ENCODE data around the gene SSH2.

Gene SSH2

DNA sequence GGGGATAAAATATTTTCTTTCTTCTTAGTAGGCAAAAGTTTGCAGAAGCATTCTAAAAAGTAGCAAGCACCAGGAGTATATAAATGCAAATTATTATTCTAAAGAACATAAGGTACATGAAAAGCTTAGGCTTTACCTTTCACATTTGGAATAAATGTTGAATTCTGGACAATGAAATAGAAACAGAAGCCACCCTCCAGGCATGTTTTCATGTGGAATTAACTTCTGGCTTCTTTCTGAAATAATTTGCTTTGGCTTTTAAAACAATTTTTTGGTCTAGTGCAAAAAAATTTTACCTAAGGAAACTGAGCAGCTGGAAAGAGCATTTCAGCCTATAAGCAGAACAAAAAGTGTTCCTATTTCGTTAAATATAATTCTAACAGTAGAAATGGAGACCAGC, 197.8 kb downstream of the SSH2 start:
- Histone ChIP-seq H2AFZ (ENCODE audit: low read depth, low read length, severe bottlenecking) (no peak overlapping the region), H3K9ac (ENCODE audit: low read length) (no peak overlapping the region), H4K20me1 (ENCODE audit: low read depth, low read length) (no peaks in the 10 kb centered on the region), H3K9me3 (ENCODE audit: insufficient read depth, low read length) (no peaks in the 10 kb centered on the region), H3K27me3 (ENCODE audit: low read length) (no peaks in the 10 kb centered on the region), H3K4me3 (ENCODE audit: insufficient read depth, low read length, poor library complexity, severe bottlenecking) (no peak overlapping the region), H3K79me2 (ENCODE audit: insufficient read depth, low read length) (peaks cover 19% of the 10 kb centered on the region), H3K9me2 (replicated peaks; ENCODE audit: insufficient read depth, low read length) (no peaks in the 10 kb centered on the region), H3K36me3 (ENCODE audit: low read length) (peaks cover 3% of the 10 kb centered on the region; the same call in 1 of the 2 replicates), H3K4me2 (ENCODE audit: low read depth, low read length, poor library complexity, severe bottlenecking) (no peak overlapping the region), H3F3A (ENCODE audit: insufficient read depth) (no peaks in the 10 kb centered on the region), H3K27ac (ENCODE audit: low read depth, low read length) (no peak overlapping the region)
- TF ChIP-seq CTCF (IDR thresholded peaks at IDR 0.05; ENCODE audit: insufficient read depth, low read length, poor library complexity, severe bottlenecking), result no peak
- TF ChIP-seq EZH2phosphoT487 (conservative IDR thresholded peaks at IDR 0.05; ENCODE audit: low read length), result no peak

DNA sequence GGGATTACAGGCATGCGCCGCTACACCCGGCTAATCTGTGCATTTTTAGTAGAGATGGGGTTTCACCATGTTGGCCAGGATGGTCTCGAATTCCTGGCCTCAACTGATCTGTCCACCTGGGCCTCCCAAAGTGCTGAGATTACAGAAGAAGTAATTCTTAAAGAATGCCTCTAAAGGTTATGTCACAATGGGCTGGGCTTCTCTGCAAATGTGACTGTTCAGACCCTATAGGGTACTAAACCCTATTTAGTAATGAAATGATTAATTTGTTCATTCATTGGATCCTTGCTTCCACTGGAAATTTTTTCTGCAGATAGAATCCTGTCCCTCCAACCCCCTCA, 198.5 kb downstream of the SSH2 start:
- Histone ChIP-seq H3K27ac (ENCODE audit: low read depth, low read length) (no peak overlapping the region), H3F3A (ENCODE audit: insufficient read depth) (0 out of 2 replicates have a peak, but pooled peaks cover 3% of the 10 kb centered on the region), H3K9ac (ENCODE audit: low read length) (no peak overlapping the region), H3K36me3 (ENCODE audit: low read length) (peaks cover 3% of the 10 kb centered on the region; the same call in 1 of the 2 replicates), H3K4me2 (ENCODE audit: low read depth, low read length, poor library complexity, severe bottlenecking) (no peak overlapping the region), H3K79me2 (ENCODE audit: insufficient read depth, low read length) (peaks cover 26% of the 10 kb centered on the region), H4K20me1 (ENCODE audit: low read depth, low read length) (no peaks in the 10 kb centered on the region), H3K4me3 (ENCODE audit: insufficient read depth, low read length, poor library complexity, severe bottlenecking) (no peak overlapping the region), H3K9me2 (replicated peaks; ENCODE audit: insufficient read depth, low read length) (no peaks in the 10 kb centered on the region), H3K9me3 (ENCODE audit: insufficient read depth, low read length) (no peaks in the 10 kb centered on the region), H2AFZ (ENCODE audit: low read depth, low read length, severe bottlenecking) (no peak overlapping the region), H3K27me3 (ENCODE audit: low read length) (no peaks in the 10 kb centered on the region)
- TF ChIP-seq CTCF (IDR thresholded peaks at IDR 0.05; ENCODE audit: insufficient read depth, low read length, poor library complexity, severe bottlenecking), result no peak
- TF ChIP-seq EZH2phosphoT487 (conservative IDR thresholded peaks at IDR 0.05; ENCODE audit: low read length), result no peak

GRCh38 chr17:29728490-29728889, 201.5 kb downstream of the SSH2 start:
- H3F3A ChIP-seq (ENCODE audit: insufficient read depth), result peaks cover 10% of the 10 kb centered on the region
- no peaks in the 10 kb centered on the region for H3K9me3 ChIP-seq (ENCODE audit: insufficient read depth, low read length)
- H3K4me2 ChIP-seq (ENCODE audit: low read depth, low read length, poor library complexity, severe bottlenecking), result no peak overlapping the region
- H3K79me2 ChIP-seq (ENCODE audit: insufficient read depth, low read length), result peaks cover 43% of the 10 kb centered on the region
- no peaks in the 10 kb centered on the region for H3K9me2 ChIP-seq (replicated peaks; ENCODE audit: insufficient read depth, low read length)
- no peak for TF ChIP-seq EZH2phosphoT487 (conservative IDR thresholded peaks at IDR 0.05; ENCODE audit: low read length)
- no peak for TF ChIP-seq CTCF (IDR thresholded peaks at IDR 0.05; ENCODE audit: insufficient read depth, low read length, poor library complexity, severe bottlenecking)
- H4K20me1 ChIP-seq (ENCODE audit: low read depth, low read length), result no peaks in the 10 kb centered on the region
- no peaks in the 10 kb centered on the region for H3K27me3 ChIP-seq (ENCODE audit: low read length)
- peaks cover 3% of the 10 kb centered on the region; the same call in 1 of the 2 replicates for H3K36me3 ChIP-seq (ENCODE audit: low read length)
- no peak overlapping the region for H3K27ac ChIP-seq (ENCODE audit: low read depth, low read length)
- no peak overlapping the region for H2AFZ ChIP-seq (ENCODE audit: low read depth, low read length, severe bottlenecking)
- no peak overlapping the region for H3K9ac ChIP-seq (ENCODE audit: low read length)
- H3K4me3 ChIP-seq (ENCODE audit: insufficient read depth, low read length, poor library complexity, severe bottlenecking), result no peak overlapping the region

Measured in SU-DHL-6 (cell line).